Stimulated activated CD8-positive, alpha-beta memory T cell treated with anti-CD3 and anti-CD28 coated beads, Interleukin-4, amount 100 ng/mL, for 4 hours (primary cell): ENCODE measurements around the gene DEFB127.
"Not testable (repeated sequence)": the region's sequence is repeated elsewhere in the genome, so short reads cannot be mapped to it uniquely, and the experiment has no call there.

Source experiments
- DNase-seq, 2 donors: peaks; one replicate each; pipeline ENCODE4 v3.0.0-alpha.2; 2020; ENCODE audit warnings: low read depth in 2 of 2, low spot score in 1 of 2

DEFB127 gene, protein sequence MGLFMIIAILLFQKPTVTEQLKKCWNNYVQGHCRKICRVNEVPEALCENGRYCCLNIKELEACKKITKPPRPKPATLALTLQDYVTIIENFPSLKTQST

DNA sequence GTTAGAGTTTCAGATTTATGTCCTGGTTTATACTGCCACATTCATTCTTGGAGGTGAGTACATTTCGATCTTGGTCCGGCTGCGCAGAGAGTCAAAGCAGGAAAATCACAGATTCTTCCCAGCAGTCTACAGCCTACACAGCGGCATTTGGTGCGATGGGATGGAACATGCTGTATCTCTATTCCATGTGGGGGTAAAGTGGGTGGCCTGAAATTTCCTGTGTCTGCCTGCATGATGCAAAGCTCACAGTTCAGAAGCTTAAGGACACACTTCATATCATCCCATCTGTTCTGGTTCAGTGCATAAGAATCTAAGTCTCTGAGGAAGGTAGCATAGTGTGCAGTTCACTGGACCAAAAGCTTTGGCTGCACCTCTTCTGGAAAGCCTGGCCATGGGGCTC, at the start of gene DEFB127:
Gene DEFB127, plus strand, starts transcription at position 301 of the 400 bp plus-strand sequence. Its CDS starts 91 bp downstream, at position 392.
- no peak for DNase-seq

GRCh38 chr20:112396-112795, 44.9 kb upstream of the DEFB127 start:
- DNase-seq = no peak

- no peak for DNase-seq
Measured at GRCh38 chr20:117518-117917, 39.7 kb upstream of the DEFB127 start.

- not testable (repeated sequence) for DNase-seq
Measured at GRCh38 chr20:129786-130323, 27.4 kb upstream of the DEFB127 start.

- DNase-seq = no peak
Measured at GRCh38 chr20:137668-138490, 19.4 kb upstream of the DEFB127 start.

DNA sequence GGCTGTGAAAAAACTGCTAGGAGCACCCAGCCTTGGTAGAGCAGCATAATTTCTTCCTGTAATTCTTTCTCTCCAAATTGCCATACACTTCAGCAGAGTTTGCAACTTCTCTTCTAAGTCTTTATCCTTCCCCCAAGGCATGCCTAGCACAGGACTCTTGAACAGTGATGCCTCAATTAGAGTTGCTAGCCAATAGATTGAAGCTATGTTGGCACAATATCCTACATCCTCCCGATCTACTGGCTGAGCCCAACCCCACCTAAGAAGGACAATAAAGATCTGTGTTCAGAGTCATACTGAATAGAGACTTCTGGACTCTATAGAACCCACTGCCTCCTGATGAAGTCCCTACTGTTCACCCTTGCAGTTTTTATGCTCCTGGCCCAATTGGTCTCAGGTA, 15.0 kb upstream of the DEFB127 start, which contains the start of gene DEFB126:
Gene DEFB126, plus strand, starts transcription at position 301 of the 400 bp plus-strand sequence. Its CDS starts 39 bp downstream, at position 340.
- no peak for DNase-seq

DNA sequence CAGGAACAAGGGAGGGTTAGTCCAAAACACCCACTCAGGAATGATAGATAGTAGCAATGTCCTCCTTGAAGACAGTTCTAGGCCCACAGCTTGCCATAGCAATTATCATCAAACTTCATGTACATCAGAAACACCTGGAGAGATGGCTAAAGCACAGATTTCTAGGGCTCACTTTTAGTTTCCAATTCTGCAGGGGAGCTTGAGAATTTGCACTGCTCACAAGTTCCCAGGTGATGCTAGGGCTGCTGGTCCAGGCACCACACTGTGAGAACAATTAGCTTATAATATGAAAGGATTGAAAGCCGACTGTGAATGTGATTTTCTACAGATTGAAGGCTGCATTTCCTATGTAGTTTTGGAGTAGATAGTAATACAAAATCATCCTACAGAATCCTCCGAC, 11.4 kb upstream of the DEFB127 start:
- DNase-seq = no peak

- no peak for DNase-seq
Measured at GRCh38 chr20:152131-152530, 5.1 kb upstream of the DEFB127 start.

DNA sequence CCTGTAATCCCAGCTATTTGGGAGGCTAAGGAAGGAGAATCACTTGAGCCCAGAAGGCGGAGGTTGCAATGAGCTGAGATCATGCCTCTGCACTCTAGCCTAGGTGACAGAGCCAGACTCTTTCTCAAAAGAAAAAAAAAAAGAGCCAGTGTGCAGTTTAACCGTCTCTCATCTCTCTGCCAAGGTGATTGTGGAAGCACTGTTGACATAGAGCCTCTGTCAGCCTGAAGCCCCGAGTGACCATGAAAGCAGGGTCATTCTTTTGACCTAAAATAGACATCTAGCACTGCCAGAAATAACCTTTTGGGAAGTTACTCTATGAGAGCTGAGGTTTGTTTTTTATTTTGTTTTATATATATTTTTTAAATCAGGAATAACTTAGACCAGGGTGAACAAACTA, 7.4 kb downstream of the DEFB127 start:
- no peak for DNase-seq

DNA sequence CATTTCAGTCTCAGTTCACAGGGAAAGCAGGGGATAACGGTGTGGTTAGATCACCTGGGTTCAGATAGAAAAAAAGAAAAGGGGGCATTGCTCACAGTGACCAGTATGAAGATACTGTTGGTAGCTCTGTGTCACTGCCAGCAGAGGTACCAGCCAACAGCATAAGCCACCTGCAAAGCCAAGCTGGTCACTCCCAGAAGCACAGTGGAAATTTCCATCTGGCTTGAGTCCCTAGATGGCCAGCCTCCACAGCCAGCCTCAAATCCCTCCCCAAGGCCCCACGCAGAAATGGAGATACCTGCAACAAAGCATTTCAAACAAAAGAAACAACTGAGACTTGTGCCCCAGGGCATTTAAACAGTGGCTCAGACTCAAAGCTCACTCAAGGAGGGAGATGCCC, 11.6 kb downstream of the DEFB127 start:
- no peak for DNase-seq

GRCh38 chr20:184288-184687, 27.0 kb downstream of the DEFB127 start:
- DNase-seq = no peak

GRCh38 chr20:187733-188132, 30.5 kb downstream of the DEFB127 start:
- no peak for DNase-seq

DNA sequence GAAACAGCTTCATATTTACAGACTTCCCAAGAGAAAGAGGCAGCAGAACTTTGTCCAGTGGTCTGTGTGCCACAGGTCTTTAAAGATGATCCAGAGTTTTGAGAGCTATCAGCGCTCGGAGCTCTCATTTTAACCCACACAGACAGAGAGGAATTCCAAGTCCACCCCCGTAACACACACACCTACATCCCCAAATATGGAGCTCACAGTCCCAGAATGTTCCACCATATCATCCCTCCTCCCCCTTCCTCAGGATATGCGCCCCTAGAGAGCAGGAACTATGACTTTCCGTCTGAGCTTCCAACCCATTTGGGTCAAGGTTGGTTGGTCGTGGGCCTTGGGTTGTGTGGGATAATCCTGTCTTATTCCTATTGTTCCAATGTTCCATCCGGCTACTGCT, 32.4 kb downstream of the DEFB127 start, which contains the start of gene DEFB128:
Gene DEFB128, minus strand, starts transcription at position 101 of the 400 bp plus-strand sequence. Its CDS starts 88 bp downstream, at position 13.
- no peak for DNase-seq

- no peak for DNase-seq
Measured at GRCh38 chr20:198225-198624, 41.0 kb downstream of the DEFB127 start.

- no peak for DNase-seq
Measured at GRCh38 chr20:199996-200395, 42.7 kb downstream of the DEFB127 start.

GRCh38 chr20:203630-204029, 46.4 kb downstream of the DEFB127 start:
- DNase-seq = not testable (repeated sequence)
